Measurements from ENCODE around the gene ZNF407.

ZNF407 gene

DNA sequence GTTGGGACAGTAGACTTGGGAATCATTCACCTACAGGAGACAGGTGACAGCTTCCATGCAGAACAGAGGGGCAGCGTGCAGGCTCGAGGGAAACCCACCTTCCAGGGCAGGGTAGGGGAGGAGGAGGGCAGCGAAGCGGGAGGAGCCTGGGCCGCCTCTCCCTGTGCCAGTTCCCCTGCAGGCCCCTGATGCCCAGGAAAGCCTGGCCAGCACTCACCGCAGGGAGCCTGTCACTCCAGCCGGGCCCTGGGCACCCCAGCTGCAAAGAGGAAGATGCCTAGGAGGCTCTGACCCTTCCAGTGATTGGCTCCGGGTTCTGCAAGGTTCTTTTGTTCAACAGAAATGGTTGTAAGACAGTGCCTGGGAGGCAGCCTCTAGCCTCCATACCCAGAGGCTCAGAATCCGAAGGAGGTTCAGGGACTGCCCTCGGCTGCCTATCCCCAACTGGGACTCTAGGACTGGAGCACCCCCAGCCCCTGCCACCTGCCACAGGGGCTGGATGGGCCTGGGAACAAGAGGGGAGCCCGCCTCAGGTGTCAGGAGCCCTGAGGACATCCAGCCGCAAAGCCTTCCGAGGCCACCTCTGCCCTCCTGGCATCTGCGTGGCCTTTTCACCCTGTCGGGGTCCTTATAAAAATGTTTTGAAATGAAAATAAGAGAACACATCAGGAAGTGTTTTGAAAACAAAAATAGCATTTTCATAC lies 508.0 kb downstream of the ZNF407 start:
- DNase-seq (ENCODE audit: low spot score) = no peak

DNA sequence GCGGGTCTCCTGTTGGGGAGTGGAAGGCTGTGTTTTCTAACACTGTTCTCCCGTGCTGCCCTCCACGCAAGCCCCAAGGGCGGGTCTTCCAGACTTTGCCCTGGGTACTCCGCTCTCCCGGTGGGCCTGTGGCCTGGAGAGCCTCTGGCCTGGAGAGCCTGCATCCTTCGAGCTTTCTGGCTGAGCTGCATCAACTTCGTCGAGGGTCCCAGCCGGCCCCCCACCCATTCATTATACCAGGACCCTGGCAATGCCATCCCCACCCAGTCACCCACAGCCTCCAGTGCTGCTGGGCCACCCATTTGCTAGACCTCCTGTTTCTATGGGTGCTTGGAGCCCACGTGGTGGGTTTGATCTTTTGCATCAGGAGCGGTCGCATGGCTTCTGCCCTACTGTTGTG lies 509.1 kb downstream of the ZNF407 start:
- DNase-seq (ENCODE audit: low spot score) = no peak

DNA sequence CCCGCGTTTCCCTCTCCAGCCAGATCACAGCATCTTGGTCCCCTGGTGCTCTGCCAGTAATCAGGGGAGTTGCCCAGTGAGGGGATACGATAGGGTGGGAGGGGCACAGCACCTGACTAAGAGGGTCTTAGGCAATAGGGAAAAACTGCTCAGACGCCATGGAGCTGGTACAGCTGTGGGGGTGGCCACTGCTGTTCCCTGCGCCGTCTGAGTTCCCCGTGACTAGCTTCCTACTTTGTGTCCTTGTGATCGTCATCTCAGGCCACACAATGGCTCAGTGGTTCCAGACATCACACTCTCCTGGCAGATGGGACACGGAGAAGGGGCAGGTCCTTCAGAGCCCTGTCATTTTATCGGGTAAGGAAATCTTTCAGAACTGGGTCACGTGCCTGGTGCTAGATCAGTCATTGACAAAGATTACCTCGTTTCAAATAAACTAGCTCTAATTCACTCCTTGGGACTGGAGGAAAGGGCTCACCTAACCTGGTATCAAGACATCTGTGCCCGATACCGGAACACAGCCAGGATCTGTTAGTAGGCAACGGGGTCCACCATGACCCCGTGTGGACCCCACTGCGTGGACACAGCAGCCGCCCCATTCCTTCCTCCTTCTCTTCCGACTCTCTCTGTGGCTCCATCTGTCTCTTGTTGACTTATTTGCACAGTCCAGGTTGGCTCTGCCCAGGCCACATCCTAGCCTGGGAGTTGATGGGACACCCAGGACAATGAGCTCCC lies 509.7 kb downstream of the ZNF407 start:
- DNase-seq (ENCODE audit: low spot score) = no peak

- no peak for DNase-seq (ENCODE audit: low spot score)
Observed at GRCh38 chr18:75107931-75108276, 510.2 kb downstream of the ZNF407 start.

- no peak for DNase-seq (ENCODE audit: low spot score)
Observed at GRCh38 chr18:75108579-75109318, 511.1 kb downstream of the ZNF407 start.

DNA sequence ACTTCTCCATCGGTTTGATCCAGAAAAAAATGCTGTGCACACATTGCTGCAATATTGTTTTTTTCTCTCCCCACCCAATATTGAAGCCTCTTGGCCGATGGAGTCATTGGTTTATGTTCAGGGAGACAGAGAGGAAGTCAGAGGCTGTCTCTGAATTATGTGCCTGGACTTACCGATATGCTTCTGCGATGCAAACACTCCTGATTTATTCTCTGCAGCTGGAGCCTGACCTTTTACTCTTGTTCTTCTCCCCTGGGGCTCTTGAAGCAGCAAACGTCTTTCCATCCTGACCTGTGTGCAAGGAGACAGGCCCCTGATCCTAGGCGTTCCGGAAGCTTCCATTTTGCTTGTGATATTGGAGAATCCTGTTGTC lies 511.6 kb downstream of the ZNF407 start:
- DNase-seq (ENCODE audit: low spot score) = no peak

DNA sequence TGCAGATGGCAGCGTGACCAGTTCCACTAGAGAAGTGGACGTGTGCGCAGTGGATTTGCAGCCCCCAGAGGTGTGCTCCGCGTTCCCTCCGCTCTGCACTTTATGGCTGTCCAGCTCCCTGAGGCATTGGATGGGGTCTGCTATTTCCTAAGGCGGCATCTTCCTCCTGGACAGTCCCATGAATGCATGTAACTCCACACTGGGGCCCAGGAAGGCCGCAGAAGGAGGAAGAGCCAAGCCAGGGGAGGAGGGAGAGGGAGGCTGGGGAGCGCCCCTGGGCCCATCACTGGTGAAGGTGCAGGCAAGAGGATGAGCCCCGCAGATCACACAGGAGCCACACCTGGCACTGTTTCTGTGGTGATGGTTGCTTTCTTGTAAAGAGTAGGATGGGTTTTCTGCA lies 512.1 kb downstream of the ZNF407 start:
- DNase-seq (ENCODE audit: low spot score) = no peak

DNA sequence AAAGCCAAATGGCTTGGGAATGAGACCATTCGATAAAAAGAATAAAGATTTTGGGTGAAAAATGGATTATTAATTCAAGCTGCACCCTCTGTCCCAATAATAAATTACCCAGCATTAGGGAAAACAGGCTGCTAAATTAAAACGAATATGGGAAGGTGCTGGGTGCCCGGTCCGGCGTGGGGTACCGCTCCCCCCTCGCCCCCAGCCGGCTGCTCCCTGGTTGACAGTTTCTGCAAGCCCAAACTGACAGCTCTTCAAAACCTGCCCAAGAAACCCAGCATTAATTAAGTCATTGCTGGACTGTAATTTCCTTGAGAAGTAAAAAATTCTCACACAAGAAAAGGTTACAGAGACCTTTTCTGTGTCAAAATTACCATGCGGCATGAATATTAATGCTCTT lies 512.6 kb downstream of the ZNF407 start:
- no peak for DNase-seq (ENCODE audit: low spot score)

DNA sequence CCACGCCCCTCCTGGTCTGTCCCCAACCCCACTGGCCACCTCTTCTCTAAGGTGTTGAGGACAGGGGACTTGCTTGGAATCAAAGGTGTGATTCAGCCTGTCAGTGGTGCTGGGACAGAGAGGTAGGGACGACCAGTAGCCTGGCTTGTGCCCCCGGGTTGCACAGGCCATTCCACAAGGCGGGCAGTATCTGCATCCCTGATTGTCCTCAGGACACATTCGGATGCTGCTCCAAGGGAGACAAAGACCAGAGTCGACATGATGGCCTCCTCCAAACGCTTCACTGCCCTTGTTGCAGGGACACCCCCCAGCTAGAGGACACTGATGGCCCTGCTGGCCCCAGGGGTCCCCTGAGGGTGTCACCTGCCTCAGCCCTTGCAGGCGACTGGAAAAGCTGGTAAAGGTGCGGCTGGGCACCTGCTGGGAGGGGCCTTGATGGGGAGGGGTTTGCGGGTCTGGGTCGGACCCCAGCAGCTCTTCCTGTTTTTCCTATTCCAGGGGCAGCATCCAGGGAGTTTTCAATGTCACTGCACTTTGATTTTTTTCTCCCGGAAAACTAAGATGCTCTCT lies 513.3 kb downstream of the ZNF407 start:
- no peak for DNase-seq (ENCODE audit: low spot score)

DNA sequence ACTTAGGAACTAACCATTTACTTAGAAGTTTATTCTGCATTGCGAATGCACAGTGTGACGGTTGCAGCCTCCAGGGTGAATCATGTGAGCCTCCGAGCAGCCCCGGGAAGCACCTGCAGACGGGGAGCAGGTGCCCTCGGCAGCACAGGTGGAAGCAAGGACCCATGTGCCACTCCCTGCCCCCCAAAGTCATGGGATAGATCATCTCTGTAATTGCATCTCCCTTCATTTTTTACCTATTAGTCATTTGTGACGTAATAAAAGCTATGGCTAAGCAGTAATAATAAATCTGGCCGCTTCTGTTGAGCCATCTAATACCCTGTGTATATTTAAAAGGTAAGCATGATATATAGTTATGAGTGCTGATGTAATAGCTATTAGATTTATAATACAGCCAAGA lies 514.1 kb downstream of the ZNF407 start:
- no peak for DNase-seq (ENCODE audit: low spot score)

DNA sequence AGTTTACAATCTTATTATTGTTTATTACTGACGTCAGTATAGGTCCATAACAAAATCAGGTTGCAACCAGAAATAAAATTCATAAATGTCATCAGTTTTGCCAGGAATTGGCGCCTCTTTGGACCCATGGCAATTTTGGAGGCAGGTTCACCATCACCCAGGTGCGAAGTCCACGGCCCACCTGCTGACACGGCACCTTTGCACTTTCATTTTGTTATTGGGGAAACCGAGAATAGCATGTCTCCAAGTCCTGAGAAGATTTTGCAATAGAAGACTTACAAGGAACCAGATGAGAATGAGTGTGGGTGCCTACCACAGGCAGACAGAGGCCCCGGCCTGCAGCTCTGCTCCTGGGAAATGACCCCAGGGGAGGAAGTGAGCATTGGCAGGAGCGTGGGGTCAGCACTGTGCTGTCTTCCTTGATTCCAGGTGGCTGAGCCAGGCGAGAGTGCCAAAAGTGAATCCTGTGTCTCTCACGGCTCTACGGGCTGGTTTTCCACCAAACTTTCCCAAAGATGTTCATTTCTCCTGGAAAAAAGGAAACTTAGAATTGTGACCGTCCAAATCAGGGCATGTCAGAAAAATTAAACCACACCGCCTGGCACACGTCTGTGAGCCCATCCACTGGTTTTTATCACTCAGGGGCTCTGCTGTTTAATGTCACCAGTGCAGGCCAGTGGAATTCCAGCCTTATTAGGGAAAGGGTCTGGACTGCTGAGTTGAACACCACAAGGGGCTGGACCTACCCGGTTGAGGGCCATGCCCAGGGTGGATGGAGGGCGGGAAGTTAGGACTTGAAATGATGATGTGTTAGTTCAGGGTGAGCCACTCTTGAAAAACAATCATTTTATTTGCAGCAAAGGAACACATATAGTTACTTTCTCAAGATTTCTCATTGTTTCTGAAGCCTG lies 514.8 kb downstream of the ZNF407 start:
- DNase-seq (ENCODE audit: low spot score) = no peak

DNA sequence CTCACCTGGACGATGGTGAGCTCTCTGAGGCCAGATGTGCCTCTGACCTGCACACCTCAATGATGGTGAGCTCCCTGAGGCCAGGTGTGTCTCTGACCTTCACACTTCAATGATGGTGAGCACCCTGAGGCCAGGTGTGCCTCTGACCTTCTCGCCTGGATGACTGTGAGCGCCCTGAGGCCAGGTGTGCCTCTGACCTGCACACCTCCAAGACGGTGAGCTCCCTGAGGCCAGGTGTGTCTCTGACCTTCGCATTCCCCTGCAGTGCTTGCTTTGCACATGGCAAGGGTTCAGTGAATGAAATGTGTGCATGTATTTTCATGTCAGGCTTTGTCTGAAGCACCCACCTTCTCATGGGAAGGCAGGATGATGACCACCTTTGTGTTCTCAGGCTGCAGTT lies 515.8 kb downstream of the ZNF407 start:
- no peak for DNase-seq (ENCODE audit: low spot score)

DNA sequence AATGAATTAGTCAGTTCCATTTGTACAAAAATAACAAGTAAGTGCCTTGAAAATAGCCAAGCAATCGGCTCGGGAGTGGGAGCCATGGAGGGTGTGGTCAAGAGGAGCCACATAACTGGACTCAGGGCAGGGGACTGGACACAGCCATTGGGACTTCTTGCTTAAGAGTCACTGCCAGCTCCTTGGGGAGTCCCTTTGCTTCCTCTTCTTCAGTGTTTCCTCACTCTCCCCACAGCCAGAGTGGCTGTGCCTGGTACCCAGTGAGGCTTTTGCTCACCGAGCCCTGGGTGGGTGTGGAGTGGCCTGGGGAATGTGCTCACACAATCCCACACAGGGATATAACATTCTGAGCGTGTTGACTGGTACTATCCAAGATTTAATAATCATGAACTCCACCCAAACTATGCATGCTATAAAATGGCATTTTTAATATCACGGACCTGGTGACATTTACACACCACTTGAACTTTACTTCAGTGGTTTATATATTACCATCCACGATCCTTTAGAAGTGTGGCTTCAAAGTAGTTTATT lies 516.6 kb downstream of the ZNF407 start:
- DNase-seq (ENCODE audit: low spot score) = no peak
